ENCODE measurements around the gene FBXO15. TPM values are rescaled to one million over a fixed set of nuclear protein-coding genes. Genes with fewer than 3 reads are reported as not detected.

FBXO15 gene
- total and polyA plus RNA-seq, 2 donors (not counting 1 experiment from before 2014, with no cell fraction given) = 0.77 to 0.83 TPM

DNA sequence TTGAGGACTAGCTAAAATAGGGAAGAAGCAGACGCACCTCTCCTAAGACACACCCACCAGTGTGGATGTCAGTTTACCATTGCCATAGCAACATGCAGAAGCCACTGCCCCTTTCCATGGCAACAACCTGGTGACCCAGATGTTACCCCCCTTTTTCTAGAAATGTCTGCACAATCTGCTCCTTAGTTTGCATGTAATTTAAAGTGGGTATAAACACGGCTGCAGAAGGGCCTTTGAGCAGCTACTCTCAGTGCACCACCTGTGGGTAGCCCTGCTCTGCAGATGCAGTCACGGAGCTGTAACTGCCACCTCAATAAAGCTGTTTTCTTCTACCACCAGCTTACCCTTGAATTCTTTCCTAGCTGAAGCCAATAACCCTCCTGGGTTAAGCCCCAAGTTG lies 87.1 kb downstream of the FBXO15 start:
- Histone ChIP-seq H3K4me3 (replicated peaks in 1 of 4; ENCODE audit: control extremely low read depth in 1 of 4, insufficient read depth in 1 of 4, low read depth in 3 of 4, low read length in 4 of 4) (no peak overlapping the region), H3K4me2 (ENCODE audit: extremely low read depth, insufficient read depth, low read length) (no peak overlapping the region), H2AFZ (ENCODE audit: low read length) (no peak overlapping the region), H3K4me1 (ENCODE audit: control insufficient read depth, extremely low read depth, insufficient read depth, low read length) (no peaks in the 10 kb centered on the region), H3K79me2 (ENCODE audit: control insufficient read depth, insufficient read depth, low read length) (no peaks in the 10 kb centered on the region), H4K20me1 (ENCODE audit: control insufficient read depth, extremely low read depth, insufficient read depth, low read length) (no peaks in the 10 kb centered on the region), H3K36me3 (ENCODE audit: control insufficient read depth, insufficient read depth, low read length) (no peaks in the 10 kb centered on the region), H3K9me3 (ENCODE audit: control insufficient read depth, insufficient read depth, low read depth, low read length) (no peaks in the 10 kb centered on the region), H3K27me3 (ENCODE audit: control insufficient read depth, insufficient read depth, low read length) (no peaks in the 10 kb centered on the region), H3K9ac (ENCODE audit: insufficient read depth, low read length) (no peak overlapping the region), H3K27ac (ENCODE audit: insufficient read depth, low read length) (no peak overlapping the region)
- DNase-seq (ENCODE audit: low read depth in 2 of 2) = no peak
- TF ChIP-seq, protein P1, sequence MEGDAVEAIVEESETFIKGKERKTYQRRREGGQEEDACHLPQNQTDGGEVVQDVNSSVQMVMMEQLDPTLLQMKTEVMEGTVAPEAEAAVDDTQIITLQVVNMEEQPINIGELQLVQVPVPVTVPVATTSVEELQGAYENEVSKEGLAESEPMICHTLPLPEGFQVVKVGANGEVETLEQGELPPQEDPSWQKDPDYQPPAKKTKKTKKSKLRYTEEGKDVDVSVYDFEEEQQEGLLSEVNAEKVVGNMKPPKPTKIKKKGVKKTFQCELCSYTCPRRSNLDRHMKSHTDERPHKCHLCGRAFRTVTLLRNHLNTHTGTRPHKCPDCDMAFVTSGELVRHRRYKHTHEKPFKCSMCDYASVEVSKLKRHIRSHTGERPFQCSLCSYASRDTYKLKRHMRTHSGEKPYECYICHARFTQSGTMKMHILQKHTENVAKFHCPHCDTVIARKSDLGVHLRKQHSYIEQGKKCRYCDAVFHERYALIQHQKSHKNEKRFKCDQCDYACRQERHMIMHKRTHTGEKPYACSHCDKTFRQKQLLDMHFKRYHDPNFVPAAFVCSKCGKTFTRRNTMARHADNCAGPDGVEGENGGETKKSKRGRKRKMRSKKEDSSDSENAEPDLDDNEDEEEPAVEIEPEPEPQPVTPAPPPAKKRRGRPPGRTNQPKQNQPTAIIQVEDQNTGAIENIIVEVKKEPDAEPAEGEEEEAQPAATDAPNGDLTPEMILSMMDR (conservative IDR thresholded peaks at IDR 0.05 in 1 of 2, IDR thresholded peaks at IDR 0.05 in 1 of 2; ENCODE audit: low read depth in 1 of 2, low read length in 2 of 2) = no peak
- no peak for TF ChIP-seq EZH2 (IDR thresholded peaks at IDR 0.05; ENCODE audit: low read length, missing control alignments)

DNA sequence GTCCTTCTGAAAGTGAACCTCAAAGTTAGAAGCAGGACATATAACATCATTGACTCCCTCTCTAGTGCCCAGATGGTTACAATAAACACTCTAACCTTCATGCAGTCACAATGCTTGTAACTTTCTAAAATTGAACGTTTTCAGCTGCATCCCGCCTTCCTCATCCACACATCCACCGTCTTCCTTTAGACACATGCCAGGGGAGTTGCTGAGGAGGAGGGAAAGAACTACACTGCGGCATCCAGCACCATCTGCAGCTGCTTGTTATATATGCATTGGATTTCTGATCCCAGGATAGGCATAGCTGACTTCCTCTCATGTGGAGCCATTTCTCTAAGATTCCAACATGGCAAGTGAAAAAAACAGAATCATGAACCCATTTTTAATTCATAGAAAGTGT lies 96.8 kb downstream of the FBXO15 start:
- no peaks in the 10 kb centered on the region for H3K9me3 ChIP-seq (ENCODE audit: control insufficient read depth, insufficient read depth, low read depth, low read length)
- H3K4me2 ChIP-seq (ENCODE audit: extremely low read depth, insufficient read depth, low read length) = no peak overlapping the region
- no peaks in the 10 kb centered on the region for H3K79me2 ChIP-seq (ENCODE audit: control insufficient read depth, insufficient read depth, low read length)
- no peaks in the 10 kb centered on the region for H3K36me3 ChIP-seq (ENCODE audit: control insufficient read depth, insufficient read depth, low read length)
- H3K27ac ChIP-seq (ENCODE audit: insufficient read depth, low read length) = no peak overlapping the region
- H4K20me1 ChIP-seq (ENCODE audit: control insufficient read depth, extremely low read depth, insufficient read depth, low read length) = no peaks in the 10 kb centered on the region
- no peak overlapping the region for H2AFZ ChIP-seq (ENCODE audit: low read length)
- H3K9ac ChIP-seq (ENCODE audit: insufficient read depth, low read length) = no peak overlapping the region
- no peaks in the 10 kb centered on the region for H3K27me3 ChIP-seq (ENCODE audit: control insufficient read depth, insufficient read depth, low read length)
- TF ChIP-seq, protein P1 (conservative IDR thresholded peaks at IDR 0.05 in 1 of 2, IDR thresholded peaks at IDR 0.05 in 1 of 2; ENCODE audit: low read depth in 1 of 2, low read length in 2 of 2) = no peak
- no peak for TF ChIP-seq EZH2 (IDR thresholded peaks at IDR 0.05; ENCODE audit: low read length, missing control alignments)
- DNase-seq (ENCODE audit: low read depth in 2 of 2) = no peak
- no peak overlapping the region for H3K4me3 ChIP-seq (replicated peaks in 1 of 4; ENCODE audit: control extremely low read depth in 1 of 4, insufficient read depth in 1 of 4, low read depth in 3 of 4, low read length in 4 of 4)
- no peaks in the 10 kb centered on the region for H3K4me1 ChIP-seq (ENCODE audit: control insufficient read depth, extremely low read depth, insufficient read depth, low read length)

DNA sequence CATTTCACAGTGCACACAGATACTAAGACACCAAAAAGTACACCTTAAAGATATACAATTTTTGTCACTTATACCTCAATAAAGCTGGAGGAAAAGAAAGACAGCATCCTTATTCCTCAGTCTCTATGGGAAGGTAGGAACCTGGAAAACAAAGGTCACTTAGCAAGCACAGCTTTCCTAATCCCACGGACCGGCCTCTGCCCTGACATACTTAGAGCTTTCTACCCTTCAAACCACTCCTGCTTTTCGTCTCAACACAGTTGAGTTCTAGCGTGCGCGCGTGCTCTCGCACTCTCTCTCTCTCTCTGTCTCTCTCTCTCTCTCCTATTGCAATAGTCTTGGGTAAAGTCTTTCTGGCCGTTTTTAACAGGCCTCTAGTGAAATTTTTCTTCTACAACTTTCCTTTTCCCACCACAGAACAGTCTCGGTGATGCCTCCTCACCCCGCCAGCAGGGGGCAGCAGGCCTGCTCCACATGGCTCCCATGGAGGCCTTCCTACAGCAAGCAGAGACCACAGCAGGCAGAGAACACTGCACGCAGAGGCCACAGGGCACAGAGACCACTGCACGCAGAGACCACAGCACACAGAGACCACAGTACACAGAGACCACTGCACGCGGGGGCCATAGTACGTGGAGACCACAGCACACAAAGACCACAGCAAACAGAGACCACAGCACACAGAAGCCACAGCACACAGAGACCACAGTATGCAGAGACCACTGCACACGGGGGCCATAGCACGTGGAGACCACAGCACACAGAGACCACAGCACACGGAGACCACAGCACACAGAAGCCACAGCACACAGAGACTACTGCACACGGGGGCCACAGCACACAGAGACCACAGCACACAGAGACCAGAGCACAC lies 106.9 kb downstream of the FBXO15 start:
- Histone ChIP-seq H2AFZ (ENCODE audit: low read length) (no peak overlapping the region), H4K20me1 (ENCODE audit: control insufficient read depth, extremely low read depth, insufficient read depth, low read length) (no peaks in the 10 kb centered on the region), H3K9me3 (ENCODE audit: control insufficient read depth, insufficient read depth, low read depth, low read length) (no peaks in the 10 kb centered on the region), H3K4me1 (ENCODE audit: control insufficient read depth, extremely low read depth, insufficient read depth, low read length) (no peaks in the 10 kb centered on the region), H3K27me3 (ENCODE audit: control insufficient read depth, insufficient read depth, low read length) (no peaks in the 10 kb centered on the region), H3K9ac (ENCODE audit: insufficient read depth, low read length) (no peak overlapping the region), H3K4me3 (replicated peaks in 1 of 4; ENCODE audit: control extremely low read depth in 1 of 4, insufficient read depth in 1 of 4, low read depth in 3 of 4, low read length in 4 of 4) (no peak overlapping the region), H3K27ac (ENCODE audit: insufficient read depth, low read length) (no peak overlapping the region), H3K79me2 (ENCODE audit: control insufficient read depth, insufficient read depth, low read length) (no peaks in the 10 kb centered on the region), H3K4me2 (ENCODE audit: extremely low read depth, insufficient read depth, low read length) (no peak overlapping the region), H3K36me3 (ENCODE audit: control insufficient read depth, insufficient read depth, low read length) (no peaks in the 10 kb centered on the region)
- no peak for TF ChIP-seq EZH2 (IDR thresholded peaks at IDR 0.05; ENCODE audit: low read length, missing control alignments)
- TF ChIP-seq, protein P1 (conservative IDR thresholded peaks at IDR 0.05 in 1 of 2, IDR thresholded peaks at IDR 0.05 in 1 of 2; ENCODE audit: low read depth in 1 of 2, low read length in 2 of 2) = peak; percentile 15 to 34
- no peak for DNase-seq (ENCODE audit: low read depth in 2 of 2)

Data from fibroblast of lung (primary cell).